HG03025 (cell line): ENCODE results near the gene PLA2G6.

Source experiments
- ATAC-seq: cut with Tn5 transposase; IDR thresholded peaks from one replicate; pipeline ENCODE4 v1.9.1; 2021; ENCODE audit warnings: mild to moderate bottlenecking, moderate library complexity; ENCODE audit not compliant: unreplicated experiment, low FRiP score

PLA2G6 gene

GRCh38 chr22:38114484-38115398 is 66.9 kb downstream of the PLA2G6 start:
- ATAC-seq = no peak

GRCh38 chr22:38112381-38112780 is 69.2 kb downstream of the PLA2G6 start:
- ATAC-seq = no peak

GRCh38 chr22:38111925-38112355 is 69.7 kb downstream of the PLA2G6 start:
- no peak for ATAC-seq

- ATAC-seq = no peak
Observed at GRCh38 chr22:38110863-38111852, 70.5 kb downstream of the PLA2G6 start.

DNA sequence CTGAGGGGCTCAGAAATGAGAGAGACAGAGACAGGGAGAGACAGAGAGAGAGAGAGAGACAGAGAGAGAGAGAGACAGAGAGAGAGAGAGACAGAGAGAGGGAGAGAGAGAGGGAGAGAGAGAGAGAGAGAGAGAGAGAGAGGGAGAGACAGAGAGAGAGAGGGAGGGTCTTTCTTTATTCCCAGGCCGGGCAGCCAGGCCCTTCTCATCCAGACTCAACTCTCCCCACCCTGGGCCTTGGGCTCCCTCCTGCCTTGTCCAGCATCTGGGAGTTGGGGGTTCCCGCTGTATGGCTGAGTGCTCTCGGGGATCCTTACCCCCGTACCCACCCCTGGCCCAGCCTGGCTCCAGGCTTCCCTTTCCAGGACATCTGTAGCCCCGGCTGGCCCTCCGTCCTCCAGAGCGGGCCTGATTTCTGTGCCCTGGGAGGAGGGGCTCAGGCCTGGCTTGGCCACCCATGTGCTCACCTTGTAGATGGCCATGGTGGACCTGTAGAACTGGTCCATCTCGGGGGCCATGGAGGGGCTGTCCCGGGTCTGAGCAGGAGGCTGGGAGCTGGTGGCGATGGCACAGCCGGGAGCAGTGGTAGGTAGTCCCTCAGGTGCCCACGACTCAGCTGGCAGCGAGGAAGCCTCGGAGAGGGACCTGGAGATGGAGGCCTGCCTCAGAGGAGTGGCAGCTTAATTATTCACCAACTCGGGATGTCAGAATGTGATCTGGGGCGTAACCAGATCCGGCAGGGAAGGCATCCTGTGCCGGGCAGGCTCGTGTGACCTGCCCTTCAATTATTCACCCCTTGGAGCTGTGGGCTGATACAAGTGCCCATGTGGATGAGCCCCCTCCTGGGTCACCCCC is 71.4 kb downstream of the PLA2G6 start, which contains the start of gene BAIAP2L2:
Gene BAIAP2L2 (minus strand): TSS at position 677 of the 855 bp plus-strand sequence. CDS start 159 bp downstream, at position 518.
- ATAC-seq = no peak

DNA sequence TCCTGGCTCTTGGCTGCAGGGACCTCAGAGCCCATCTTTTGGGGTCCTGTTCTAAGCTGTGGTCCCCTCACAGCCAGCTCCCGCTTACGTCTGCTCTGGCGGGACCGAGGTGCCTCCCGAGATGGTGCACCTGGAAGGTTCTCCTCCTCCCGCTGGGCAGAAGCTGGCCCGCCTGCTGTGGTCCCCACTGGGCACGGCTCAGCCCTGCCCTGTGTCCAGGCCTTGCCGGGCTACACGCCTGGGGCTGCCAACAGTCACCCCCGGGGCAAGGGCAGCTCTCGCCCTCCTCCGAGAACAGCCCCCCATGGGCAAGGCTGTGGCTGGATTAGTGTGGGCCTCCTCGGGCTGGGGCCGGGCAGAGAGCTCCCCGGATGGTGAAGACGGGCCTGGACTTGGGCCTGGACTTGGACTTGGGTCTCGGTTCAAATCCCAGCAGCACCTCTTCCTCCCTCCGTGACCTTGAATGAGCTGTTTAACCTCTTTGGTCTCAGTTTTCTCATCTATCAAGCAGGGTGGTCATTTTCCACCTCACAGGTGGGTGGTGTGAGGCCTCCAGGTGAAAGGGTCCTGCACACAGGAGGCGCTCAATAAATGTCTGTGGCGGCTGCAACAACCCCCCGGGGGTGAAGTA is 72.1 kb downstream of the PLA2G6 start:
- no peak for ATAC-seq

GRCh38 chr22:38108561-38109319 is 72.9 kb downstream of the PLA2G6 start:
- no peak for ATAC-seq

GRCh38 chr22:38107692-38108515 is 73.7 kb downstream of the PLA2G6 start:
- ATAC-seq = no peak

- no peak for ATAC-seq
Observed at GRCh38 chr22:38106814-38107578, 74.6 kb downstream of the PLA2G6 start.

DNA sequence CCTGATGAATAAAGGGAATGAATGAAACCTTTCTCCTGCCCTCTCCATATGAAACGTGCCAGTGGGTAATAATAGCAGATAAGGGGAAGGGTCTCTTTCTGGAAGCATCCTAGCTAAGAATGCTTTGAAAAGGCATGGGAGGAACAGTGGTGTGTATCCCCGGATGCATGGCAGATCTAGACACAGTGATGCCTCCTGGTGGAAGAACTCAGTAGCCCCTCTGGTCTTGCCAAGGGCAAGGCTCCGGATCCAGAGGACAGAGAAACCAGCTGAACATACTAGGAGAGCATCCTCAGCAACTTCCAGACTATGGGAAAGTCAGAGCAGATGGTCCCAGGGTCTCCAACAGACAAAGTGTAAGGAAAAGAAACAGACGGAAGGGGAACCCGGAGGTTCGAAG is 77.5 kb downstream of the PLA2G6 start:
- no peak for ATAC-seq

DNA sequence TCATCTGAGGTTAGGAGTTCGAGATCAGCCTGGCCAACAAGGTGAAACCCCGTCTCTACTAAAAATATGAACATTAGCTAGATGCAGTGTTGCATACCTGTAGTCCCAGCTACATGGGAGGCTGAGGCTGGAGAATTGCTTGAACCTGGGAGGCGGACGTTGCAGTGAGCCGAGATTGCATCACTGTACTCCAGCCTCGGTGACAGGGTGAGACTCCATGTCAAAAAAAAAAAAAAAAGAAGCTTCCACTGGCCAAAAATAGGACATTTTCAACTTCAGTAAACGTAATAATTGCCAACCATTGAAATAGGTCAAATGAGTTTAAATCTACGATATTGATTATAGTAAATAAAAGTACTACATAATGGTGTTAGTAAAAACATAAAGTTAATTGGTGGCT is 78.0 kb downstream of the PLA2G6 start:
- ATAC-seq = no peak

GRCh38 chr22:38098410-38099249 is 83.0 kb downstream of the PLA2G6 start:
- no peak for ATAC-seq

DNA sequence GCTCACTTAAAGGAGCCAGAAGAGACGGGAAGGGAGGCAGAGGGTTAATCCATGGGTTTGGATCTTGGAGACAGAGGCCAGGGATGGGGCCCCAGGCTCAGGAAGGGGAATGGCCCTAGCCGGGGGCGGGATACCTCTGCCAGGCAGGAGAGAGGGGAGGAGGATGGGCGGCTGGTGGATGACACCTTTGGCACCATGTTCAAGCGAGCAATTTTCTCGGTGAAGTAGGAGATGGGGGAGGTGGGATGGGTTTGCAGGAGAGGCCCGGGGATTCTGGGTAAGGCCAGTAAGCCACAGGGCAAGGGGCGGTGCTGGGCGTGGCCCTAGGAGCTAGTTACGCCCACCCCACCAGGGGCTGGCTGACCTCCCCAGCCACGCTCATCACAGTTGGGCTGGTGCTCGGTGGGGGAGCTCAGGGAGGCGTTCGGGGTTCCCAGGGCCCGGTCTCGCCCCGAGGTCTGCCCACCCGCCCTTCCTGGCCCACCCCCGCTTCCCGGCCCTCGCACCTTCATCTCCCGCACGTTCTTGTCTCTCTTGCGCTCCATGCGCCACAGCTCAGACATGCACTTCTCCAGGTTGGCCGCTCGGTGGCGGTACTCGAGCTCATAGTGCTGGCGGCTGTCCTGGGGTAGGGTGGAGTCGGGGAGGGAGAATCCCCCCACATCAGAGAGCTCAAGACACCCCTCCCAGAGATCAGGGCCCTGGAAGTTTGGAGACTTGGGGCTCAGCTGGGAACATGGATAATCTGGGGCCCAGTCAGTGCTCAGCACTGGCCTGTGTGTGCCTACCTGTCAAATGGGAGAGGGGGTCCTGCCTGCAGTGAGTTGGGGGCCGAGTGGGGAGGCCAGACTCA is 83.8 kb downstream of the PLA2G6 start:
- ATAC-seq = no peak

- no peak for ATAC-seq
Observed at GRCh38 chr22:38097058-38097457, 84.6 kb downstream of the PLA2G6 start.

GRCh38 chr22:38089474-38089851 is 92.2 kb downstream of the PLA2G6 start:
- ATAC-seq = no peak
